Subcutaneous adipose tissue (tissue), 4 donors: ENCODE results near the gene TNFAIP2. TPM values are rescaled to one million over a fixed set of nuclear protein-coding genes. Genes with fewer than 3 reads are reported as not detected.

Experiments
- CTCF ChIP-seq: fragments of 450-650 bp; IDR thresholded peaks from one replicate; pipeline ENCODE4 v1.5.1; 2016; ENCODE audit warnings: low read depth, mild to moderate bottlenecking, control low read depth, antibody characterized with exemption, moderate library complexity
- total RNA-seq, 4 donors: library from RNA; depleted of rRNA; stranded (reverse); fragments of >200 nt; gene quantifications; one replicate each; pipeline ENCODE4 v1.1.0, GENCODE V29; 2016

Gene TNFAIP2
- total RNA-seq, 4 donors from 2014 or later: 54.7 to 145 (median 65.4) TPM

GRCh38 chr14:103143506-103143905, 20.2 kb downstream of the TNFAIP2 start:
- no peak for TF ChIP-seq CTCF

GRCh38 chr14:103144085-103144484, 20.8 kb downstream of the TNFAIP2 start:
- no peak for TF ChIP-seq CTCF

- TF ChIP-seq CTCF: no peak
These were observed 23.0 kb downstream of the TNFAIP2 start for GRCh38 chr14:103146141-103146709.

GRCh38 chr14:103149351-103150237, 26.3 kb downstream of the TNFAIP2 start:
- TF ChIP-seq CTCF: no peak

- TF ChIP-seq CTCF: no peak
These were observed 28.1 kb downstream of the TNFAIP2 start for GRCh38 chr14:103151270-103151945.

- TF ChIP-seq CTCF: no peak
These were observed 31.7 kb downstream of the TNFAIP2 start for GRCh38 chr14:103155010-103155409.

GRCh38 chr14:103155826-103156394, 32.6 kb downstream of the TNFAIP2 start:
- no peak for TF ChIP-seq CTCF
